Gastroesophageal sphincter (tissue), 4 donors: ENCODE measurements around the gene PTPRN2. TPM values are rescaled to one million over a fixed set of nuclear protein-coding genes. Genes with fewer than 3 reads are reported as not detected.
"Not testable (repeated sequence)": the region's sequence is repeated elsewhere in the genome, so short reads cannot be mapped to it uniquely, and the experiment has no call there.

Experiments used
- ATAC-seq: fragments of 150-250 bp; one replicate; pipeline ENCODE4 v1.9.1; 2016; ENCODE audit warnings: mild to moderate bottlenecking, moderate library complexity
- H3K27ac ChIP-seq, 4 donors: fragments of 200-600 bp; sonication (generic) in 3 of 4; 1 replicate in 3 of 4; 2 replicates in 1 of 4; pipeline ENCODE4 v1.5.1; 2016 to 2019
- H3K27me3 ChIP-seq: fragments of 200-600 bp; sonication (generic); one replicate; pipeline ENCODE4 v1.5.1; 2019
- H3K36me3 ChIP-seq, 2 donors: fragments of 200-600 bp; sonication (generic); one replicate each; pipeline ENCODE4 v1.5.1; 2019; ENCODE audit warnings: control low read depth in 1 of 2
- H3K4me1 ChIP-seq, 3 donors: fragments of 200-600 bp; sonication (generic); 1 replicate in 2 of 3; 2 replicates in 1 of 3; pipeline ENCODE4 v1.5.1; 2016 to 2019; ENCODE audit warnings: control low read depth in 2 of 3
- H3K4me3 ChIP-seq, 2 donors: fragments of 200-600 bp; sonication (generic); one replicate each; pipeline ENCODE4 v1.5.1; 2019; ENCODE audit warnings: mild to moderate bottlenecking in 1 of 2, moderate library complexity in 1 of 2
- H3K9me3 ChIP-seq, 3 donors: fragments of 200-600 bp; sonication (generic); one replicate each; pipeline ENCODE4 v1.5.1; 2017 to 2019; ENCODE audit warnings: control low read depth in 2 of 3
- EP300 ChIP-seq: sonication (generic); formaldehyde crosslinking; IDR thresholded peaks from one replicate; pipeline ENCODE4 v1.6.1; 2017; ENCODE audit warnings: antibody characterized with exemption, mild to moderate bottlenecking
- POLR2A ChIP-seq, 2 donors: fragments of 450-650 bp; IDR thresholded peaks; one replicate each; pipeline ENCODE4 v1.6.1; 2017; ENCODE audit warnings: antibody characterized with exemption in 2 of 2, mild to moderate bottlenecking in 2 of 2, moderate library complexity in 1 of 2
- POLR2AphosphoS5 ChIP-seq: sonication (generic); formaldehyde crosslinking; IDR thresholded peaks from one replicate; pipeline ENCODE4 v1.6.1; 2017; ENCODE audit warnings: antibody characterized with exemption
- WGBS, 2 donors: methylation state at CpG; one replicate each; pipeline ENCODE4 v1.1.5; 2018; ENCODE audit warnings: low coverage in 1 of 2; 5-methylcytosine and 5-hydroxymethylcytosine counted together
- total RNA-seq, 4 donors: library from RNA; depleted of rRNA; stranded (reverse); fragments of >200 nt; gene quantifications; one replicate each; pipeline ENCODE4 v1.1.0, GENCODE V29; 2016
- TF ChIP-seq, protein P1 (sequence below), 4 experiments: fragments of 200-600 bp in 2 of 4; fragments of 450-650 bp in 2 of 4; sonication (generic) in 1 of 4; IDR thresholded peaks; one replicate each; pipeline ENCODE4 v1.5.1; 2017 to 2019; ENCODE audit warnings: antibody characterized with exemption in 4 of 4, mild to moderate bottlenecking in 2 of 4, moderate library complexity in 2 of 4

Gene PTPRN2
- total RNA-seq, 4 donors from 2014 or later, result 1.7 to 4.7 (median 3.3) TPM

DNA sequence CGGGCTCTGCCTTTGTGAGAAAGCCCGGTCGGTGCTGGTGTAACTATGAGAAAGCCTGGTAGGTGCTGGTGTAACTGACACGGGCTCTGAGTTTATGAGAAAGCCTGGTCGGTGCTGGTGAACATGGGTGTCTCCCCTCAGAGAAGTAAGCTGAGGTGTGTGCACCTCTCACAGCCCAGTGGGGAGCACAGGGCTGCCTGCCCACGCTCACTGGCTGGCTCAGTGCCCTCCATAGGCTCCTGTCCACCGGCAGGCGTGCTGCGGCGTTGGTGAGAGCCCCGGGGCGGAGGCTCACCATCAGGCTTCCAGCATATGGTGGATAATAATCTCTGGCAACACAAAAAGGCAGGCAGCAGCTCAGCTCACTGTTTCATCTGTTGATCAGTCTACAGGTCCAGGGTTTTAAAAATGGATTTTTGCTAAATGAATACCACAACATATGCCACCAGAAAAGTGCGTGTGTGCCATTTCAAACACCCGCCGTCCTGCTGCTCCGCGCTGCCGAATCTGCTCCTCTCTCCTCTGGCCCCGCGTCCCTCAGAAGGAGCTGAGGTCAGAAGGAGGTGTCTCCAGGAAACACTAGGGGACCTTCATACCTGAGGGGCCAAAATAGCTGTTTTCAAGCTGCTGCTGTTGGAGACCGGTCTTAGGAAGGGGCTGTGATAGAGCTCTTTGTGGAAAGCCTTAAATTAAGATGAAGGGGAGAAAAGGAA is 885.2 kb downstream of the PTPRN2 start:
- WGBS, 2 donors, result 80 to 84% methylated on average over 1 to 12 of the region's 21 CpGs
- TF ChIP-seq EP300, result no peak
- Histone ChIP-seq H3K9me3 (no peaks in the 10 kb centered on the region), H3K27ac (no peak overlapping the region), H3K4me3 (no peak overlapping the region), H3K36me3 (no peaks in the 10 kb centered on the region), H3K27me3 (peaks cover 87% of the 10 kb centered on the region), H3K4me1 (no peaks in the 10 kb centered on the region)
- ATAC-seq, result no peak

DNA sequence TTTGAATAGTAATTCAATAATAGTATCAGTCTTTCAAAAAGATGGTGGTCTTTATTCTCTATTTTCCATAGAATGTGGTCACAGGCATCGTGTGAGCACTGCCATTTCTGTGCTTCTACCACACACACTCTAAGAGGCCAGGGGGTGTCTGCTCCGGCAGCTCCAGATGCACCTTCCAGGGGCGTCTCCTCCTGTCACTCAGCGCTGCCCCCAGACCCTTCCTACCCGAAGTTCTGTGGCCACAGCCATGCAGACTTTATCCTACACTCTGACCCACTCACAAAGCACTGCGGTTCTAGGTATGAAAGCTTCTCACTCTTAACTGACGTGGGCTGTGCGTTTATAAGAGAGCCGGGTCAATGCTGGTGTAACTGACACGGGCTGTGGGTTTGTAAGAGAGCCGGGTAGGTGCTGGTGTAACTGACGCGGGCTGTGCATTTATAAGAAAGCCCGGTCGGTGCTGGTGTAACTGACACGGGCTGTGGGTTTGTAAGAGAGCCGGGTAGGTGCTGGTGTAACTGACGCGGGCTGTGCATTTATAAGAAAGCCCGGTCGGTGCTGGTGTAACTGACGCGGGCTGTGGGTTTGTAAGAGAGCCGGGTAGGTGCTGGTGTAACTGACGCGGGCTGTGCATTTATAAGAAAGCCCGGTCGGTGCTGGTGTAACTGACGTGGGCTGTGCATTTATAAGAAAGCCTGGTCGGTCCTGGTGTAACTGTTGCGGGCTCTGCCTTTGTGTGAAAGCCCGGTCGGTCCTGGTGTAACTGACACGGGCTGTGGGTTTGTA is 886.0 kb downstream of the PTPRN2 start:
- 76 to 77% methylated on average over 19 to 30 of the region's 34 CpGs for WGBS, 2 donors
- not testable (repeated sequence) for H3K36me3 ChIP-seq, H3K4me1 ChIP-seq, H3K9me3 ChIP-seq, H3K4me3 ChIP-seq, H3K27ac ChIP-seq, ATAC-seq
- peaks cover 79% of the 10 kb centered on the region for H3K27me3 ChIP-seq

DNA sequence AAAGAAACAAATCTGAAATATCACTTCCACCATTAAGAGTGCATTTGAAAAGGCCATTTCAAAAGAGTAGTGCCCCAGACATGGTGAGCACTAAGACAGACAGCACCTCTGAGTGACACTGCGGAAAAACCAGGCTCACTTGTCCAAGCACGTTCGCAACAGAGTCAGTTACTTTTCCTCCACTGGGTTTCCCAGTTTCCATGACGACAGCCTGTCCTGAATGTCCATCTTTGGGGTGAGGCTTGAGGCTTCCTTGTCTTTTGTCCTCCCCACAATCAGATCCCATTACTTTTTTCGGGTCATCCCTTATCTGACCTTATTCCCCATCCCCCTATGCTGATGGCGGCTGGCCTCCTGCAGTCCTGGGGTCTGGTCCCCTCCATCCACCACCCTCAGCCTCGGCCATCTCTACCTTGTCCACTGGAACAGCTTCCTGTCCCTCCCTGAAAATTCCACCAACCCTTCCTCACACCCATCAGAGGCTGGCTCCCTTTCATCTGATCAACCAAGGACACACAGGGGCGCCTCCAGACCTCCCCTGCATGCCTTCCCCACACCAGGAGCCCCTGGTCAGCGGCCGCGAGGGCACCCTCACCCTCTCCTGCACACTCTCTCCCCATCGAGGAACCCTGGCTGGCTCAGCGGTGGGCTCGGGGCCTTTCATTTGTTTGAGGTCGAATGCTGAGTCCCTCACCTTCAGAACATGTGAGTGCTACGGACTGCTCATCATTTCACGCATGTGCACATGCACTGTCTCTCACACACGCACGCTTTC is 887.2 kb downstream of the PTPRN2 start:
- Histone ChIP-seq H3K9me3 (peaks cover 0 to 4% (median 0%) of the 10 kb centered on the region in 3 donors), H3K27ac (no peak overlapping the region), H3K27me3 (peaks cover 68% of the 10 kb centered on the region), H3K36me3 (no peaks in the 10 kb centered on the region), H3K4me3 (no peak overlapping the region), H3K4me1 (no peaks in the 10 kb centered on the region)
- TF ChIP-seq POLR2AphosphoS5 (no peak), POLR2A (IDR thresholded peaks at IDR 0.05) (no peak), EP300 (no peak)
- TF ChIP-seq, protein P1, sequence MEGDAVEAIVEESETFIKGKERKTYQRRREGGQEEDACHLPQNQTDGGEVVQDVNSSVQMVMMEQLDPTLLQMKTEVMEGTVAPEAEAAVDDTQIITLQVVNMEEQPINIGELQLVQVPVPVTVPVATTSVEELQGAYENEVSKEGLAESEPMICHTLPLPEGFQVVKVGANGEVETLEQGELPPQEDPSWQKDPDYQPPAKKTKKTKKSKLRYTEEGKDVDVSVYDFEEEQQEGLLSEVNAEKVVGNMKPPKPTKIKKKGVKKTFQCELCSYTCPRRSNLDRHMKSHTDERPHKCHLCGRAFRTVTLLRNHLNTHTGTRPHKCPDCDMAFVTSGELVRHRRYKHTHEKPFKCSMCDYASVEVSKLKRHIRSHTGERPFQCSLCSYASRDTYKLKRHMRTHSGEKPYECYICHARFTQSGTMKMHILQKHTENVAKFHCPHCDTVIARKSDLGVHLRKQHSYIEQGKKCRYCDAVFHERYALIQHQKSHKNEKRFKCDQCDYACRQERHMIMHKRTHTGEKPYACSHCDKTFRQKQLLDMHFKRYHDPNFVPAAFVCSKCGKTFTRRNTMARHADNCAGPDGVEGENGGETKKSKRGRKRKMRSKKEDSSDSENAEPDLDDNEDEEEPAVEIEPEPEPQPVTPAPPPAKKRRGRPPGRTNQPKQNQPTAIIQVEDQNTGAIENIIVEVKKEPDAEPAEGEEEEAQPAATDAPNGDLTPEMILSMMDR (IDR thresholded peaks at IDR 0.05), result no peak
- no peak for ATAC-seq
- 62 to 70% methylated on average over 5 to 11 of the region's 19 CpGs for WGBS, 2 donors

DNA sequence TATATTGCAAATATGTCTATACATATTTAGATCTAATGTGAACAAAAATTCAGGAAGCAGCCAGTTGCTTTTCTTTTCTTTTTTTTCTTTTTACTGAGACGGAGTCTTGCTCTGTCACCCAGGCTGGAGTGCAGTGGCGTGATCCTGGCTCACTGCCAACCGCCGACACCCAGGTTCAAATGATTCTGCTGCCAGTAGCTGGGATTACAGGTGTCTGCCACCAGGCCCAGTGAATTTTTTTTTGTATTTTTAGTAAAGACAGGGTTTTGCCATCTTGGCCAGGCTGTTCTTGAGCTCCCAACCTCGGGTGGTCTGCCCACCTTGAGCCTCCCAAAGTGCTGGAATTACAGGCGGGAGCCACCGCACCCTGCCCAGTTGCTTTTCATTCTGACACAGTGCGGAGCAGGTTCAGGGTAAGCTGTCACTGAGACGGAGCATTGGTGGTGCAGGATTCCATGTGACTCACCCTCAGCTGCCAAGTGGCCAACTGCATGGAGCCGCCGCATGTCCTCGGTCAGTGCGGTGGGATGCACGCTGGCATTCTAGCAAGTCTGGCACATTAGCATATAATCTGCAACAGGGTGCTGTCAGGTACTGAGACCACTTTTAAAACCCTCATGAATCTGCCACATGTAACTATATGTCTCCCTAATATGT is 888.1 kb downstream of the PTPRN2 start:
- no peaks in the 10 kb centered on the region for H3K4me1 ChIP-seq
- TF ChIP-seq EP300 (no peak), POLR2AphosphoS5 (no peak), POLR2A (IDR thresholded peaks at IDR 0.05) (no peak)
- TF ChIP-seq, protein P1 (IDR thresholded peaks at IDR 0.05), result no peak
- peaks cover 59% of the 10 kb centered on the region for H3K27me3 ChIP-seq
- no peak for ATAC-seq
- no peak overlapping the region for H3K27ac ChIP-seq
- peaks cover 0 to 5% (median 0%) of the 10 kb centered on the region in 3 donors for H3K9me3 ChIP-seq
- H3K36me3 ChIP-seq, result no peaks in the 10 kb centered on the region
- WGBS, 2 donors, result 43 to 72% methylated on average over 4 to 10 of the region's 14 CpGs
- H3K4me3 ChIP-seq, result no peak overlapping the region

DNA sequence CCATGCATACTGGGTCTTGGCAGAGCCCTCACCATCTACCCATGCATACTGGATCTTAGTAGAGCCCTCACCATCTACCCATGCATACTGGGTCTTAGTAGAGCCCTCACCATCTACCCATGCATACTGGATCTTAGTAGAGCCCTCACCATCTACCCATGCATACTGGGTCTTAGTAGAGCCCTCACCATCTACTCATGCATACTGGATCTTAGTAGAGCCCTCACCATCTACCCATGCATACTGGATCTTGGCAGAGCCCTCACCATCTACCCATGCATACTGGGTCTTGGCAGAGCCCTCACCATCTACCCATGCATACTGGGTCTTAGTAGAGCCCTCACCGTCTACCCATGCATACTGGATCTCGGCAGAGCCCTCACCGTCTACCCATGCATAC is 890.3 kb downstream of the PTPRN2 start:
- no CpG with 5 or more reads among the region's 3 CpGs for WGBS, 2 donors
- not testable (repeated sequence) for H3K36me3 ChIP-seq, ATAC-seq, H3K27ac ChIP-seq, H3K9me3 ChIP-seq, H3K4me3 ChIP-seq
- H3K4me1 ChIP-seq, result peaks cover 0 to 17% (median 0%) of the 10 kb centered on the region in 3 donors
- H3K27me3 ChIP-seq, result peaks cover 58% of the 10 kb centered on the region

DNA sequence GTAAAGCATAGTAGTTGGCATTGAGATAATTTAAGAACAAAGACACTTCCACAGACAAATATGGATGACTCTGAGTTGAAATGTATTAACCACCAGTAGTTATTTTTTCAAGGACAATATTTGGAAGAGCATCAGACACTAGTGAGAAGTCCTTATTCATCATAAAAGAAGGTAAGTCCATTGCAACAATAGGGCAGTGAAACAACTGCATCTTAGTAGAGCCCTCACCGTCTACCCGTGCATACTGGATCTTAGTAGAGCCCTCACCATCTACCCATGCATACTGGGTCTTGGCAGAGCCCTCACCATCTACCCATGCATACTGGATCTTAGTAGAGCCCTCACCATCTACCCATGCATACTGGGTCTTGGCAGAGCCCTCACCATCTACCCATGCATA is 892.0 kb downstream of the PTPRN2 start:
- not testable (repeated sequence) for H3K27ac ChIP-seq, ATAC-seq, H3K36me3 ChIP-seq, H3K9me3 ChIP-seq, H3K4me3 ChIP-seq
- Histone ChIP-seq H3K27me3 (peaks cover 61% of the 10 kb centered on the region), H3K4me1 (peaks cover 0 to 31% (median 0%) of the 10 kb centered on the region in 3 donors)
- WGBS, 2 donors, result 84% methylated on average over 2 of the region's 2 CpGs; no CpG with 5 or more reads in 1 of the 2 donors
